GM19351 (cell line): ENCODE results near the gene CCDC63.
"Not testable (repeated sequence)": the region's sequence is repeated elsewhere in the genome, so short reads cannot be mapped to it uniquely, and the experiment has no call there.

Source experiments
- ATAC-seq: cut with Tn5 transposase; IDR thresholded peaks from one replicate; pipeline ENCODE4 v1.9.1; 2021; ENCODE audit warnings: mild to moderate bottlenecking, moderate library complexity; ENCODE audit not compliant: unreplicated experiment

The CCDC63 gene

DNA sequence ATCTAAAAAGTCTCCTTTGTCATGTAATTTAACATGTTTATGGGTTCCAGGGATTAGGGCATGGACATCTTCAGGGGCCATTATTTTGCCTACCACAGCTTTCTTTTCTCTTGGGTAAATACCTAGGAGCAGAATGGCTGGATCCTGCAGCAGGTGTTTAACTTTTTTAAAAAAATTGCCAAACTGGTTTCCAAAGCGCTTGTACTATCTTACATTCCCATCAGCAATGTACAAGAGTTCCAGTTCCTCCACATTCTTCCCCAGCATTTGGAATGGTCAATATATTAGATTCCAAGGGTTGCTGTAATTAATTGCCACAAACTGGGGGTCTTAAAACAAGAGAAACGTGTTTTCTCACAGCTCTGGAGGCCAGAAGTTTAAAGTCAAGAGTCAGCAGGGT lies 101.3 kb downstream of the CCDC63 start:
- no peak for ATAC-seq

DNA sequence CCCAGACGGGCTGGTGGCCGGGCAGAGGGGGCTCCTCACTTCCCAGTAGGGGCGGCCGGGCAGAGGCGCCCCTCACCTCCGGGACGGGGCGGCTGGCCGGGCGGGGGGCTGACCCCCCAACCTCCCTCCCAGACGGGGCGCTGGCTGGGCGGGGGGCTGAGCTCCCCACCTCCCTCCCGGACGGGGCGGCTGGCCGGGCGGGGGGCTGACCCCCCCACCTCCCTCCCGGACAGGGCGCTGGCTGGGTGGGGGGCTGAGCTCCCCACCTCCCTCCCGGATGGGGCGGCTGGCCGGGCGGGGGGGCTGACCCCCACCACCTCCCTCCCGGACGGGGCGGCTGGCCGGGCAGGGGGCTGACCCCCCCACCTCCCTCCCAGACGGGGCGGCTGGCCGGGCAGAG lies 103.7 kb downstream of the CCDC63 start:
- ATAC-seq, result not testable (repeated sequence)

DNA sequence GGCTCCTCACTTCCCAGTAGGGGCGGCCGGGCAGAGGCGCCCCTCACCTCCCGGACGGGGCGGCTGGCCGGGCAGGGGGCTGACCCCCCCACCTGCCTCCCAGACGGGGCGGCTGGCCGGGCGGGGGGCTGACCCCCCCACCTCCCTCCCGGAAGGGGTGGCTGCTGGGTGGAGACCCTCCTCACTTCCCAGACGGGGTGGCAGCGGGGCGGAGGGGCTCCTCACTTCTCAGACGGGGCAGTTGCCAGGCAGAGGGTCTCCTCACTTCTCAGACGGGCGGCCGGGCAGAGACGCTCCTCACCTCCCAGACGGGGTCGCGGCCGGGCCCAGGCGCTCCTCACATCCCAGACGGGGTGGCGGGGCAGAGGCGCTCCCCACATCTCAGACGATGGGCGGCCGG lies 104.1 kb downstream of the CCDC63 start:
- not testable (repeated sequence) for ATAC-seq
